Hepatocyte (in vitro differentiated cells): ENCODE measurements around the gene ECE1.

ENCODE experiments used
- EZH2 ChIP-seq: fragments of 200-600 bp; sonication (generic); IDR thresholded peaks from 2 replicates; pipeline ENCODE4 v1.6.1; 2016; ENCODE audit warnings: antibody characterized with exemption, mild to moderate bottlenecking, borderline replicate concordance
- TF ChIP-seq, protein P1 (sequence below): fragments of 200-600 bp; sonication (generic); IDR thresholded peaks from 2 replicates; pipeline ENCODE4 v1.5.1; 2016; ENCODE audit warnings: antibody characterized with exemption, mild to moderate bottlenecking; ENCODE audit not compliant: poor library complexity

DNA sequence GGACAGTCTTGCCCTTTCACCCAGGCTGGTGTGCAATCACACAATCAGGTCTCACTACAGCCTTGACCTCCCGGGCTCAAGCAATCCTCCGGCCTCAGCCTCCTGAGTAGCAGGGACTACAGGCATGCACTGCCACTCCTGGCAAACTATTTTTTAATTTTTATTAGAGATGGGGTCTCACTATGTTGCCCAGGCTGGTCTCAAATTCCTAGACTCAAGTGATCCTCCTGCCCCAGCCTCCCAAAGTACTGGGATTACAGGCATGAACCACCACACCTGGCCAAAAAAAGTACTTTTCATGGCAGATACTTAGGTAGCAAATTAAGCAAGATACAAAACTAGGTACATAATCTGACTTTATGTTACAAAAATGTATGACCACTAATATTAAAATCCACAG is 121.8 kb downstream of the ECE1 start:
- TF ChIP-seq, protein P1, sequence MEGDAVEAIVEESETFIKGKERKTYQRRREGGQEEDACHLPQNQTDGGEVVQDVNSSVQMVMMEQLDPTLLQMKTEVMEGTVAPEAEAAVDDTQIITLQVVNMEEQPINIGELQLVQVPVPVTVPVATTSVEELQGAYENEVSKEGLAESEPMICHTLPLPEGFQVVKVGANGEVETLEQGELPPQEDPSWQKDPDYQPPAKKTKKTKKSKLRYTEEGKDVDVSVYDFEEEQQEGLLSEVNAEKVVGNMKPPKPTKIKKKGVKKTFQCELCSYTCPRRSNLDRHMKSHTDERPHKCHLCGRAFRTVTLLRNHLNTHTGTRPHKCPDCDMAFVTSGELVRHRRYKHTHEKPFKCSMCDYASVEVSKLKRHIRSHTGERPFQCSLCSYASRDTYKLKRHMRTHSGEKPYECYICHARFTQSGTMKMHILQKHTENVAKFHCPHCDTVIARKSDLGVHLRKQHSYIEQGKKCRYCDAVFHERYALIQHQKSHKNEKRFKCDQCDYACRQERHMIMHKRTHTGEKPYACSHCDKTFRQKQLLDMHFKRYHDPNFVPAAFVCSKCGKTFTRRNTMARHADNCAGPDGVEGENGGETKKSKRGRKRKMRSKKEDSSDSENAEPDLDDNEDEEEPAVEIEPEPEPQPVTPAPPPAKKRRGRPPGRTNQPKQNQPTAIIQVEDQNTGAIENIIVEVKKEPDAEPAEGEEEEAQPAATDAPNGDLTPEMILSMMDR: no peak
- TF ChIP-seq EZH2: no peak
